ENCODE data around the gene ADGRB3.

DNA sequence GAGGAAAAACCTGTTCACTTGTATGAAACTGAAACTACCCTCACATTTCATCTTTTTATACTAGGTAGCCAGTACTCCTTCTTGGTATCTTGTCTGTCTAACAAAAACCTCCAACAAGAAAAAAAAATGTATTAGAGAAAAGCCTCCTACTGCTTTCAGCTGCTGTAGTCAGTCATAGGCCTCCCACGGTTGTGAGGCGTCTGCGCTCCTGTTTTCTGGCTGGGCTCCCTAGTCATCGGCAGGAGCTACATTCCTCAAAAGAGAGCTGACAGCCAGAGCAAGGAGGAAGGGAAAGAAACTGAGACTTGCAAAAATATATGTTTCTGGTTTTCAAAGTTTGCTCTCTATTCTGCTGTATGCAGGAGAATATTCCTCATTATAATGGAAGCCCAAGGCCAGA is 644.7 kb downstream of the ADGRB3 start:
- no peak for TF ChIP-seq BRCA1 (IDR thresholded peaks at IDR 0.05; ENCODE audit: low read depth, low read length)
- TF ChIP-seq, protein P1, sequence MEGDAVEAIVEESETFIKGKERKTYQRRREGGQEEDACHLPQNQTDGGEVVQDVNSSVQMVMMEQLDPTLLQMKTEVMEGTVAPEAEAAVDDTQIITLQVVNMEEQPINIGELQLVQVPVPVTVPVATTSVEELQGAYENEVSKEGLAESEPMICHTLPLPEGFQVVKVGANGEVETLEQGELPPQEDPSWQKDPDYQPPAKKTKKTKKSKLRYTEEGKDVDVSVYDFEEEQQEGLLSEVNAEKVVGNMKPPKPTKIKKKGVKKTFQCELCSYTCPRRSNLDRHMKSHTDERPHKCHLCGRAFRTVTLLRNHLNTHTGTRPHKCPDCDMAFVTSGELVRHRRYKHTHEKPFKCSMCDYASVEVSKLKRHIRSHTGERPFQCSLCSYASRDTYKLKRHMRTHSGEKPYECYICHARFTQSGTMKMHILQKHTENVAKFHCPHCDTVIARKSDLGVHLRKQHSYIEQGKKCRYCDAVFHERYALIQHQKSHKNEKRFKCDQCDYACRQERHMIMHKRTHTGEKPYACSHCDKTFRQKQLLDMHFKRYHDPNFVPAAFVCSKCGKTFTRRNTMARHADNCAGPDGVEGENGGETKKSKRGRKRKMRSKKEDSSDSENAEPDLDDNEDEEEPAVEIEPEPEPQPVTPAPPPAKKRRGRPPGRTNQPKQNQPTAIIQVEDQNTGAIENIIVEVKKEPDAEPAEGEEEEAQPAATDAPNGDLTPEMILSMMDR (IDR thresholded peaks at IDR 0.05 in 2 of 3, conservative IDR thresholded peaks at IDR 0.05 in 1 of 3; ENCODE audit: control insufficient read depth in 2 of 3, extremely low read depth in 1 of 3, insufficient read depth in 1 of 3, low read depth in 3 of 3, low read length in 3 of 3) = no peak
- TF ChIP-seq ESRRA (IDR thresholded peaks at IDR 0.05; ENCODE audit: low read length) = no peak
- TF ChIP-seq EED (IDR thresholded peaks at IDR 0.05; ENCODE audit: low read depth) = no peak
